Glutamatergic neuron (in vitro differentiated cells): Measurements from ENCODE around the gene HIVEP2. TPM values are rescaled to one million over a fixed set of nuclear protein-coding genes. Genes with fewer than 3 reads are reported as not detected.

Experiments
- DNase-seq: peaks from one replicate; pipeline ENCODE4 v3.0.0; 2022
- H3K27ac Mint-ChIP-seq: one replicate; pipeline ENCODE4 v1.8.0; 2020; ENCODE audit warnings: mild to moderate bottlenecking, mixed read lengths, inconsistent platforms; ENCODE audit not compliant: unreplicated experiment
- H3K27me3 Mint-ChIP-seq: one replicate; pipeline ENCODE4 v1.8.0; 2020; ENCODE audit warnings: mild to moderate bottlenecking, moderate library complexity, mixed read lengths, inconsistent platforms; ENCODE audit not compliant: unreplicated experiment
- H3K36me3 Mint-ChIP-seq: one replicate; pipeline ENCODE4 v1.8.0; 2020; ENCODE audit warnings: mild to moderate bottlenecking, mixed read lengths, inconsistent platforms; ENCODE audit not compliant: unreplicated experiment
- H3K4me1 Mint-ChIP-seq: one replicate; pipeline ENCODE4 v1.8.0; 2020; ENCODE audit warnings: mild to moderate bottlenecking, low read depth, mixed read lengths, inconsistent platforms; ENCODE audit not compliant: unreplicated experiment
- H3K4me3 Mint-ChIP-seq: one replicate; pipeline ENCODE4 v1.8.0; 2020; ENCODE audit warnings: mild to moderate bottlenecking, mixed read lengths, inconsistent platforms; ENCODE audit not compliant: unreplicated experiment
- H3K9me3 Mint-ChIP-seq: one replicate; pipeline ENCODE4 v1.8.0; 2020; ENCODE audit warnings: mild to moderate bottlenecking, moderate library complexity, mixed read lengths, inconsistent platforms; ENCODE audit not compliant: unreplicated experiment
- total RNA-seq: library from RNA; stranded (reverse); fragmentation: NEBNext Ultra II Directional; extraction: Animal tissue kit (Norgen Biotek cat#: 25700); gene quantifications from one replicate; pipeline ENCODE4 v1.2.1, GENCODE V29; 2021; ENCODE audit not compliant: unreplicated experiment
- TF ChIP-seq, protein P1 (sequence below): fragments of 200-600 bp; sonication (generic); IDR thresholded peaks from one replicate; pipeline ENCODE4 v1.5.0; 2021; ENCODE audit not compliant: partially characterized antibody, unreplicated experiment

The HIVEP2 gene
- total RNA-seq, 1 donor from 2014 or later, result 2.6 TPM

DNA sequence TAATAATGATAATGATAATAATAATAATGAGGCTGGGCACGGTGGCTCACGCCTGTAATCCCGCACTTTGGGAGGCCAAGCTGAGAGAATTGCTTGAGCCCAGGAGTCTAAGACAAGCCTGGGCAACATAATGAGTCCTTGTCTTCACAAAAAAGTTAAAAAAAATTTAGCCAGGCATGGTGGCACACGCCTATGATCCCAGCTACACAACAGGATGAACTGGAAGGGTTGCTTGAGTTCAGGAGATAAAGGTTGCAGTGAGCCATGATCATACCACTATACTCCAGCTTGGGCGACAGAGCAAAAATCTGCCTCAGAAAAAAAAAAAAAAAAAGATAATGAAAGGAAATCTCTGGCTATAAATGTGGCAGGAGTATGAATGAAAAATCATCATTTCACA is 213.4 kb downstream of the HIVEP2 start:
- peaks cover 1% of the 10 kb centered on the region for H3K4me1 Mint-ChIP-seq
- H3K36me3 Mint-ChIP-seq, result no peaks in the 10 kb centered on the region
- H3K9me3 Mint-ChIP-seq, result no peaks in the 10 kb centered on the region
- DNase-seq, result no peak
- TF ChIP-seq, protein P1, sequence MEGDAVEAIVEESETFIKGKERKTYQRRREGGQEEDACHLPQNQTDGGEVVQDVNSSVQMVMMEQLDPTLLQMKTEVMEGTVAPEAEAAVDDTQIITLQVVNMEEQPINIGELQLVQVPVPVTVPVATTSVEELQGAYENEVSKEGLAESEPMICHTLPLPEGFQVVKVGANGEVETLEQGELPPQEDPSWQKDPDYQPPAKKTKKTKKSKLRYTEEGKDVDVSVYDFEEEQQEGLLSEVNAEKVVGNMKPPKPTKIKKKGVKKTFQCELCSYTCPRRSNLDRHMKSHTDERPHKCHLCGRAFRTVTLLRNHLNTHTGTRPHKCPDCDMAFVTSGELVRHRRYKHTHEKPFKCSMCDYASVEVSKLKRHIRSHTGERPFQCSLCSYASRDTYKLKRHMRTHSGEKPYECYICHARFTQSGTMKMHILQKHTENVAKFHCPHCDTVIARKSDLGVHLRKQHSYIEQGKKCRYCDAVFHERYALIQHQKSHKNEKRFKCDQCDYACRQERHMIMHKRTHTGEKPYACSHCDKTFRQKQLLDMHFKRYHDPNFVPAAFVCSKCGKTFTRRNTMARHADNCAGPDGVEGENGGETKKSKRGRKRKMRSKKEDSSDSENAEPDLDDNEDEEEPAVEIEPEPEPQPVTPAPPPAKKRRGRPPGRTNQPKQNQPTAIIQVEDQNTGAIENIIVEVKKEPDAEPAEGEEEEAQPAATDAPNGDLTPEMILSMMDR, result no peak
- H3K27me3 Mint-ChIP-seq, result peaks cover 3% of the 10 kb centered on the region
- H3K4me3 Mint-ChIP-seq, result no peak overlapping the region
- H3K27ac Mint-ChIP-seq, result no peak overlapping the region

DNA sequence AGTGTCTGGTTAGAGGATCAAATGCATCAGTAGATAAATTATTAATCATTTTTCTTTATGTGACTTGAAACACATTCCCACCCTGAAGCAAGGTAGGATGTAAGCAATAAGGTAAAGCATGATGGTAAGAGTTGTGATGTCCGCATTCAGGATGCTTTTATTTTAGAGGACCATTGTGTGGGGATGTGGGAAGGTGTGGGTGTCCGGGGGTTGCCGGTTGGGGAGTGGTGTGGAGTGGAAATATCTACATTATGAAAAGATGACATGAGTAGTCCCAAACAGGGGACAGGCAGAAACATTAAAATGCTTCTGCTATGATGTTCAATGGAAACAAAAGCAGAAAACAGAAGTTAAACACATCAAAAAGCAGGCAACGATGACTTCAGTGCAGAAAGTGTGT is 215.4 kb downstream of the HIVEP2 start:
- H3K27ac Mint-ChIP-seq, result no peak overlapping the region
- TF ChIP-seq, protein P1, result no peak
- no peaks in the 10 kb centered on the region for H3K36me3 Mint-ChIP-seq
- no peak for DNase-seq
- no peaks in the 10 kb centered on the region for H3K4me1 Mint-ChIP-seq
- peaks cover 2% of the 10 kb centered on the region for H3K27me3 Mint-ChIP-seq
- H3K9me3 Mint-ChIP-seq, result no peaks in the 10 kb centered on the region
- H3K4me3 Mint-ChIP-seq, result no peak overlapping the region

DNA sequence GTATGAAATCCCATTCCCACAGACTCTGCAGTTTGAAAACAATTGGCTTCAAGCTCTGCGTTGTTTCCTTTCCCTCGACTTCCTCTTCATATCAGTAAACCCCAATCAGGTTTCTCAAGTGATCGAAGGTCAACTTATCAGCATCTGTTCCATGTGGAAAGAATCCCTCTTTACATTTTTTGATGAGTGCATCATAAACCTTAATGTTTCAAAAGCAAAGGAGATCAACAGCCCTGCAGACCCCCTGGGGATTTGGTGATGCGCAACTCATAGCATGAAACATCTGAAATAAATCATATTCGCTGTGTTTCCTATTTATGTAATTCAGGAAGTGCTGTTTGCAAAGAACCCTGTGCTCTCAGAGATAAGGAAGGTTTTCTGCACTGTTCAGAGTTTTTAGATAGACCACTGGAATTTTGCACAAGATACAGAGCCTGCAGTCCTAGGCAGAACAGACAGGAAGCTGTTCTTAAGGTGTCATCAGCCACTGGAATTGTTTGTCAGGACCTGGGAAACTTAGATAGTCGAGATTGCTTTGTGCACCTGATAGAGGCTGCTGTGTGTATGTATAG is 216.0 kb downstream of the HIVEP2 start:
- no peaks in the 10 kb centered on the region for H3K9me3 Mint-ChIP-seq
- DNase-seq, result no peak
- no peak overlapping the region for H3K27ac Mint-ChIP-seq
- no peak overlapping the region for H3K4me3 Mint-ChIP-seq
- no peaks in the 10 kb centered on the region for H3K36me3 Mint-ChIP-seq
- peaks cover 2% of the 10 kb centered on the region for H3K27me3 Mint-ChIP-seq
- TF ChIP-seq, protein P1, result no peak
- H3K4me1 Mint-ChIP-seq, result no peaks in the 10 kb centered on the region

DNA sequence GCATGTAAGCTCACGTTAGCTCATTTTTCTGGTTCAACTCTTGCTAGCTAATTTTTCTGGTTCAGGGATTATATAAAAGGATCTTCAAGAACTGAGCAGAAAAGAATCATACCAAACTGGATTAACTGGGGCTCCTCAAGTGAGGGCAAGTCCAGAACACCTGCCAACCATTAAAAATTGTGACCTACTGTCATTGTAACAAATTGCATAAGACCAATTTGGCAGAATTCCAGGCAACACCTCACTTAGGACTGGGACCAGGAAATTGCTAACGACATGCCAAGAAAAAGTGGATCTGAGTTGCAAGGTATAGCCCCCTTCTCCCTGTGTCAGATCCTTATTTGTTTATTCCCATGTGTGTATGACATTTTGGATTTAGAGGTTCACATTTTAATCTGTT is 216.6 kb downstream of the HIVEP2 start:
- no peaks in the 10 kb centered on the region for H3K4me1 Mint-ChIP-seq
- H3K27ac Mint-ChIP-seq, result no peak overlapping the region
- H3K9me3 Mint-ChIP-seq, result no peaks in the 10 kb centered on the region
- no peak overlapping the region for H3K4me3 Mint-ChIP-seq
- no peak for DNase-seq
- H3K36me3 Mint-ChIP-seq, result no peaks in the 10 kb centered on the region
- peaks cover 2% of the 10 kb centered on the region for H3K27me3 Mint-ChIP-seq
- TF ChIP-seq, protein P1, result no peak

DNA sequence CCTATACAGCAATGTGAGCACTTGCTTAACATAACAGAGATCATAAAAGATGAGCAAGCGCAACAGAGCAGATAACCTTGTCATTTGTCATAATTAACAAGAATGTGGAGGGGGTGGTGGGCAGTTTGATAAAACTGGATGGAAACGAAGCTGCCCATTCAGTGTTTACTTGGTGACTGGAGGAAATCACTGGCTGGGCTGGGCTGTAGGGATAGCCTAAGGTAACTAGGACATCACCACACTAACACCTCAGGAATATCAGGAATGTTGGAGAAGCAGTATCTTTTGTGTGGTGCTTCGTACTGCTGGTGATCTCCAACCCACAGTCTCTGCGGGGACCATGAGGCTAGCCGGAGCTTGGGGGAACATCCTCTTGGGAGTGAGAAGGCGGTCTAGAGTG is 218.4 kb downstream of the HIVEP2 start:
- TF ChIP-seq, protein P1, result no peak
- no peaks in the 10 kb centered on the region for H3K9me3 Mint-ChIP-seq
- no peak overlapping the region for H3K27ac Mint-ChIP-seq
- no peaks in the 10 kb centered on the region for H3K4me1 Mint-ChIP-seq
- H3K36me3 Mint-ChIP-seq, result no peaks in the 10 kb centered on the region
- H3K27me3 Mint-ChIP-seq, result peaks cover 2% of the 10 kb centered on the region
- H3K4me3 Mint-ChIP-seq, result no peak overlapping the region
- no peak for DNase-seq
